Lower lobe of right lung (tissue), 2 donors: ENCODE measurements around the gene RBM25. TPM values are rescaled to one million over a fixed set of nuclear protein-coding genes. Genes with fewer than 3 reads are reported as not detected.

Experiments used
- ATAC-seq, 2 donors: fragments of 200-7000 bp; cut with Tn5 transposase; one replicate each; pipeline ENCODE4 v1.9.1; 2020 to 2022; ENCODE audit warnings: mild to moderate bottlenecking in 2 of 2, moderate library complexity in 2 of 2
- DNase-seq: peaks from one replicate; pipeline ENCODE4 v3.0.0-alpha.2; 2020
- H3K27ac ChIP-seq: fragments of 200-600 bp; one replicate; pipeline ENCODE4 v1.8.0; 2022
- H3K27me3 ChIP-seq: fragments of 200-600 bp; one replicate; pipeline ENCODE4 v1.8.0; 2022; ENCODE audit warnings: low read depth
- H3K36me3 ChIP-seq: fragments of 200-600 bp; one replicate; pipeline ENCODE4 v1.8.0; 2022; ENCODE audit warnings: mild to moderate bottlenecking
- H3K4me1 ChIP-seq: fragments of 200-600 bp; one replicate; pipeline ENCODE4 v1.8.0; 2022
- H3K4me3 ChIP-seq: fragments of 200-600 bp; one replicate; pipeline ENCODE4 v1.8.0; 2022; ENCODE audit warnings: mild to moderate bottlenecking
- H3K9me3 ChIP-seq: fragments of 200-600 bp; one replicate; pipeline ENCODE4 v1.8.0; 2022
- intact Hi-C: fragments of 100-400 bp; cut with DNase I; formaldehyde crosslinking; loops from one replicate; pipeline ENCODE4 v1.11.0; 2022
- total RNA-seq: library from RNA; stranded (reverse); fragmentation: NEBNext Ultra II Directional; extraction: Animal tissue kit (Norgen Biotek cat#: 25700); gene quantifications from one replicate; pipeline ENCODE4 v1.2.1, GENCODE V29; 2021
- TF ChIP-seq, protein P1 (sequence below): fragments of 200-600 bp; IDR thresholded peaks from one replicate; pipeline ENCODE4 v1.8.0; 2022; ENCODE audit warnings: antibody characterized with exemption, mild to moderate bottlenecking
- donor health status: DM: no; HTN: yes; CAD: no; lungs with severe emphysema.

The RBM25 gene
- total RNA-seq, 1 donor from 2014 or later: 56.1 TPM

DNA sequence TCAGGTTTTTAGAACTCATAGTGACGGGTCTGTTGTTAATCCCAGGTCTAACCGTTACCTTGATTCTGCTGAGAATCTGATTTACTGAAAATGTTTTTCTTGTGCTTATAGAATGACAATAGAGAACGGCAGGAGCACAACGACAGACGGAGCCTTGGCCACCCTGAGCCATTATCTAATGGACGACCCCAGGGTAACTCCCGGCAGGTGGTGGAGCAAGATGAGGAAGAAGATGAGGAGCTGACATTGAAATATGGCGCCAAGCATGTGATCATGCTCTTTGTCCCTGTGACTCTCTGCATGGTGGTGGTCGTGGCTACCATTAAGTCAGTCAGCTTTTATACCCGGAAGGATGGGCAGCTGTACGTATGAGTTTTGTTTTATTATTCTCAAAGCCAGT is 112.4 kb downstream of the RBM25 start:
- intact Hi-C loops: no loop called here
- TF ChIP-seq, protein P1, sequence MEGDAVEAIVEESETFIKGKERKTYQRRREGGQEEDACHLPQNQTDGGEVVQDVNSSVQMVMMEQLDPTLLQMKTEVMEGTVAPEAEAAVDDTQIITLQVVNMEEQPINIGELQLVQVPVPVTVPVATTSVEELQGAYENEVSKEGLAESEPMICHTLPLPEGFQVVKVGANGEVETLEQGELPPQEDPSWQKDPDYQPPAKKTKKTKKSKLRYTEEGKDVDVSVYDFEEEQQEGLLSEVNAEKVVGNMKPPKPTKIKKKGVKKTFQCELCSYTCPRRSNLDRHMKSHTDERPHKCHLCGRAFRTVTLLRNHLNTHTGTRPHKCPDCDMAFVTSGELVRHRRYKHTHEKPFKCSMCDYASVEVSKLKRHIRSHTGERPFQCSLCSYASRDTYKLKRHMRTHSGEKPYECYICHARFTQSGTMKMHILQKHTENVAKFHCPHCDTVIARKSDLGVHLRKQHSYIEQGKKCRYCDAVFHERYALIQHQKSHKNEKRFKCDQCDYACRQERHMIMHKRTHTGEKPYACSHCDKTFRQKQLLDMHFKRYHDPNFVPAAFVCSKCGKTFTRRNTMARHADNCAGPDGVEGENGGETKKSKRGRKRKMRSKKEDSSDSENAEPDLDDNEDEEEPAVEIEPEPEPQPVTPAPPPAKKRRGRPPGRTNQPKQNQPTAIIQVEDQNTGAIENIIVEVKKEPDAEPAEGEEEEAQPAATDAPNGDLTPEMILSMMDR: no peak

DNA sequence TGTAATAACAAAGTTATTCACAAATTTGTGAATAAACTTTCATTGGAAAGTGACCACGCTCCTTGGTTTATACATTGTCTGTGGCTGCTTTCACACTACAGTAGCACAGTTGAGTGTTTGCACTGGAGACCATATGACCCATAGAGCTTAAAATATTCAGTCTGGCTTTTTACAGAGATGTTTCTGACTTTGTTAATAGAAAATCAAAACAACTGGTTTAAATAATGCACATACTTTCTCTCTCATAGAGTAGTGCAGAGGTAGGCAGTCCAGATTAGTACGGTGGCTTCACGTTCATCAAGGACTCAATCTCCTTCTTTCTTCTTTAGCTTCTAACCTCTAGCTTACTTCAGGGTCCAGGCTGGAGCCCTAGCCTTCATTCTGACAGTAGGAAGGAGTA is 114.2 kb downstream of the RBM25 start:
- TF ChIP-seq, protein P1: no peak
- peaks cover 6% of the 10 kb centered on the region for H3K4me1 ChIP-seq
- ATAC-seq: no peak
- no peak overlapping the region for H3K27ac ChIP-seq
- no peaks in the 10 kb centered on the region for H3K27me3 ChIP-seq
- H3K9me3 ChIP-seq: no peaks in the 10 kb centered on the region
- H3K4me3 ChIP-seq: no peak overlapping the region
- peaks cover 86% of the 10 kb centered on the region for H3K36me3 ChIP-seq
- intact Hi-C loops: no loop called here
- DNase-seq: no peak

More for the DNA sequence above, 112.4 kb downstream of the RBM25 start:
- Histone ChIP-seq H3K9me3 (no peaks in the 10 kb centered on the region), H3K27me3 (no peaks in the 10 kb centered on the region), H3K4me3 (no peak overlapping the region), H3K4me1 (no peaks in the 10 kb centered on the region), H3K36me3 (peaks cover 98% of the 10 kb centered on the region), H3K27ac (no peak overlapping the region)
- ATAC-seq (no peak), DNase-seq (no peak)

DNA sequence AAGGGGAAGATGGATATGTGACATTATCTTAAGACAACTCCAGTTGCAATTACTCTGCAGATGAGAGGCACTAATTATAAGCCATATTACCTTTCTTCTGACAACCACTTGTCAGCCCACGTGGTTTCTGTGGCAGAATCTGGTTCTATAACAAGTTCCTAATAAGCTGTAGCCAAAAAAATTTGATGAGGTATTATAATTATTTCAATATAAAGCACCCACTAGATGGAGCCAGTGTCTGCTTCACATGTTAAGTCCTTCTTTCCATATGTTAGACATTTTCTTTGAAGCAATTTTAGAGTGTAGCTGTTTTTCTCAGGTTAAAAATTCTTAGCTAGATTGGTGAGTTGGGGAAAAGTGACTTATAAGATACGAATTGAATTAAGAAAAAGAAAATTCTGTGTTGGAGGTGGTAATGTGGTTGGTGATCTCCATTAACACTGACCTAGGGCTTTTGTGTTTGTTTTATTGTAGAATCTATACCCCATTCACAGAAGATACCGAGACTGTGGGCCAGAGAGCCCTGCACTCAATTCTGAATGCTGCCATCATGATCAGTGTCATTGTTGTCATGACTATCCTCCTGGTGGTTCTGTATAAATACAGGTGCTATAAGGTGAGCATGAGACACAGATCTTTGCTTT is 114.9 kb downstream of the RBM25 start:
- Histone ChIP-seq H3K36me3 (peaks cover 79% of the 10 kb centered on the region), H3K27ac (no peak overlapping the region), H3K4me3 (no peak overlapping the region), H3K9me3 (no peaks in the 10 kb centered on the region), H3K4me1 (peaks cover 7% of the 10 kb centered on the region), H3K27me3 (no peaks in the 10 kb centered on the region)
- TF ChIP-seq, protein P1: peak; percentile 49
- intact Hi-C loops: no loop called here
- DNase-seq: no peak
- peak in 1 of 2 donors; percentile 28 for ATAC-seq

Other genes with a start within 250 kb of the RBM25 start
- 0.59 TPM for gene DPF3, start 164.4 kb upstream of the RBM25 start, total RNA-seq
- gene DCAF4, start 132.1 kb upstream of the RBM25 start, total RNA-seq: 19.5 TPM
- gene ZFYVE1, start 31.4 kb upstream of the RBM25 start, total RNA-seq: 20.1 TPM
- gene PSEN1, start 78.0 kb downstream of the RBM25 start, total RNA-seq: 69.2 TPM
- gene PAPLN, start 179.0 kb downstream of the RBM25 start, total RNA-seq: 10.7 TPM